ENCODE measurements around the gene B4GALNT3. TPM values are rescaled to one million over a fixed set of nuclear protein-coding genes. Genes with fewer than 3 reads are reported as not detected.

B4GALNT3 gene
- total and polyA plus RNA-seq, 2 experiments from 2014 or later: 2.8 to 15.8 TPM

- H3K4me1 ChIP-seq (ENCODE audit: insufficient read depth): no peaks in the 10 kb centered on the region
- H3K36me3 ChIP-seq (ENCODE audit: insufficient read depth): no peaks in the 10 kb centered on the region
- no peak for ATAC-seq
- no peak for DNase-seq (ENCODE audit: low spot score)
- no peaks in the 10 kb centered on the region for H3F3A ChIP-seq (replicated peaks; ENCODE audit: low read depth)
- H3K4me3 Mint-ChIP-seq: no peak overlapping the region
- no peak for TF ChIP-seq JUNB (IDR thresholded peaks at IDR 0.05; ENCODE audit: unreplicated experiment)
- TF ChIP-seq CTCF (conservative IDR thresholded peaks at IDR 0.05; ENCODE audit: low read depth in 2 of 2): no peak
- H3K4me1 Mint-ChIP-seq: no peaks in the 10 kb centered on the region; the same call in 2 of the 3 replicates
- no peaks in the 10 kb centered on the region for H3K27me3 ChIP-seq (ENCODE audit: insufficient read depth)
- H3K27ac ChIP-seq (ENCODE audit: low read depth): no peak overlapping the region
- H2AFZ ChIP-seq: no peak overlapping the region
- H3K36me3 Mint-ChIP-seq (ENCODE audit: low read depth): peaks cover 11% of the 10 kb centered on the region
- no peak overlapping the region for H3K4me3 ChIP-seq
- H3K9me2 ChIP-seq (ENCODE audit: insufficient read depth): no peaks in the 10 kb centered on the region
- H3K27me3 Mint-ChIP-seq (ENCODE audit: insufficient read depth, low read depth, poor library complexity): no peaks in the 10 kb centered on the region
- no peak overlapping the region for H3K27ac Mint-ChIP-seq
- peaks cover 7% of the 10 kb centered on the region; the same call in 2 of the 3 replicates for H3K9me3 Mint-ChIP-seq
- H3K4me2 ChIP-seq: no peak overlapping the region
- H3K79me2 ChIP-seq (replicated peaks; ENCODE audit: insufficient read depth): no peaks in the 10 kb centered on the region
- no peaks in the 10 kb centered on the region for H4K20me1 ChIP-seq (replicated peaks; ENCODE audit: insufficient read depth)
These were observed 64.6 kb downstream of the B4GALNT3 start for GRCh38 chr12:524167-524951.

GRCh38 chr12:526089-526488, 66.3 kb downstream of the B4GALNT3 start:
- Histone ChIP-seq H4K20me1 (replicated peaks; ENCODE audit: insufficient read depth) (no peaks in the 10 kb centered on the region), H3K36me3 (ENCODE audit: insufficient read depth) (no peaks in the 10 kb centered on the region), H3K27me3 (ENCODE audit: insufficient read depth) (no peaks in the 10 kb centered on the region), H2AFZ (no peak overlapping the region), H3K79me2 (replicated peaks; ENCODE audit: insufficient read depth) (no peaks in the 10 kb centered on the region), H3K4me2 (no peak overlapping the region), H3K4me3 (no peak overlapping the region), H3F3A (replicated peaks; ENCODE audit: low read depth) (no peaks in the 10 kb centered on the region), H3K27ac (ENCODE audit: low read depth) (no peak overlapping the region), H3K9me2 (ENCODE audit: insufficient read depth) (no peaks in the 10 kb centered on the region), H3K4me1 (ENCODE audit: insufficient read depth) (no peaks in the 10 kb centered on the region)
- Mint-ChIP-seq H3K36me3 (ENCODE audit: low read depth) (peaks cover 22% of the 10 kb centered on the region), H3K4me3 (no peak overlapping the region), H3K27ac (no peak overlapping the region), H3K4me1 (no peaks in the 10 kb centered on the region; the same call in 2 of the 3 replicates), H3K27me3 (ENCODE audit: insufficient read depth, low read depth, poor library complexity) (no peaks in the 10 kb centered on the region), H3K9me3 (peaks cover 17% of the 10 kb centered on the region; the same call in 2 of the 3 replicates)
- ATAC-seq (no peak), DNase-seq (ENCODE audit: low spot score) (no peak)
- TF ChIP-seq POLR2AphosphoS5 (IDR thresholded peaks at IDR 0.05; ENCODE audit: low read depth): no peak
- TF ChIP-seq ZNF462 (CRISPR knock-in tag; IDR thresholded peaks at IDR 0.05): no peak
- TF ChIP-seq NANOG (IDR thresholded peaks at IDR 0.05; ENCODE audit: borderline replicate concordance): no peak
- no peak for TF ChIP-seq REST (IDR thresholded peaks at IDR 0.05; ENCODE audit: unreplicated experiment)
- TF ChIP-seq ZNF331 (CRISPR knock-in tag; IDR thresholded peaks at IDR 0.05; ENCODE audit: low read depth): no peak
- TF ChIP-seq ETS1 (IDR thresholded peaks at IDR 0.05): no peak
